Measurements from ENCODE around the gene STK39. TPM values are rescaled to one million over a fixed set of nuclear protein-coding genes. Genes with fewer than 3 reads are reported as not detected.
"Not testable (repeated sequence)": the region's sequence is repeated elsewhere in the genome, so short reads cannot be mapped to it uniquely, and the experiment has no call there.

Gene STK39
- total and polyA plus RNA-seq, 5 experiments from 2014 or later: 4.3 to 18.1 (median 8.3) TPM

DNA sequence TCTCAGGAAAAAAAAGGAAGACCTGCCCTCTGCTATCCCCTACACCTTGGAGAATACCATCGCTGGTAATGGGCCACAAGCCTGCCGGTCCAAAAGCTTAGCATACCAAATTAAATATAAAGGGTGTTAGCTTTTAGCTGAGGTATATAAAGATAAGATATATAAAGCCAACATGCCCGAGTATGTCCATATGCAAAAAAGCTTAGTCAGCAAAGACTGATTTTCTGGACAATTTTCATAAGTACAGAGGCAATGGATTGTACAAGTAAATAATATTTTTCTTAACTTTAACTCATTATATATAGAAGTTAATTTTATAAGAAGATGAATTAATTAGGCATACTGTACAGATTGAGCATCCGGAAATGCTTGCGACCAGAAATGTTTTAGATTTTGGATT is 106.5 kb downstream of the STK39 start:
- no peak overlapping the region for H3K4me3 Mint-ChIP-seq
- H3K36me3 Mint-ChIP-seq: peaks cover 0 to 40% (median 0%) of the 10 kb centered on the region in 3 donors
- peaks cover 6 to 9% (median 6%) of the 10 kb centered on the region in 4 donors for H3K4me1 Mint-ChIP-seq
- H3K27me3 Mint-ChIP-seq: no peaks in the 10 kb centered on the region
- DNase-seq: no peak
- POLR2A ChIA-PET: no interaction called here
- no peaks in the 10 kb centered on the region for H3K9me3 Mint-ChIP-seq
- no peak overlapping the region for H3K27ac Mint-ChIP-seq
- no peak for ATAC-seq

DNA sequence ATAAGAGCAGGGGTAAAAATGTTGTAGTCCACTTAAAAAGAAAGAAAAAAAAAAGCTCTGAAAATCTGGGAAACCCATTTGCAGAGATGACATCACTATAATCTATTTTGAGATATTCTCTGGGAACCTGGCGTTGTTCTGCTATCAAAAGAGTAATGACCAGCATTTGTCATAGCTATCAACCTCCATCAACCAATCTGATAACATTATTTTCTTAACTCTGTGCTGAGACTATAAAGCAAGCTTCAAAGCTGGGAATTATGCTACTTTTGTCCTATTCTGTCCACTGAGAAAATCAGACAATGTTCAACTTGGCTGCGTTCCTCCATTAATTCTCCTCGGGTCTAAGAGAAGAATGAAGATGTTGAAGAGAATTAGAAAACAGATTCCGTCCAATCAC is 107.5 kb downstream of the STK39 start:
- POLR2A ChIA-PET: no interaction called here
- Mint-ChIP-seq H3K27me3 (no peaks in the 10 kb centered on the region), H3K36me3 (peaks cover 0 to 49% (median 5%) of the 10 kb centered on the region in 3 donors), H3K27ac (no peak overlapping the region), H3K9me3 (no peaks in the 10 kb centered on the region), H3K4me1 (peaks cover 6 to 9% (median 6%) of the 10 kb centered on the region in 4 donors), H3K4me3 (no peak overlapping the region)
- DNase-seq: no peak
- ATAC-seq: no peak

DNA sequence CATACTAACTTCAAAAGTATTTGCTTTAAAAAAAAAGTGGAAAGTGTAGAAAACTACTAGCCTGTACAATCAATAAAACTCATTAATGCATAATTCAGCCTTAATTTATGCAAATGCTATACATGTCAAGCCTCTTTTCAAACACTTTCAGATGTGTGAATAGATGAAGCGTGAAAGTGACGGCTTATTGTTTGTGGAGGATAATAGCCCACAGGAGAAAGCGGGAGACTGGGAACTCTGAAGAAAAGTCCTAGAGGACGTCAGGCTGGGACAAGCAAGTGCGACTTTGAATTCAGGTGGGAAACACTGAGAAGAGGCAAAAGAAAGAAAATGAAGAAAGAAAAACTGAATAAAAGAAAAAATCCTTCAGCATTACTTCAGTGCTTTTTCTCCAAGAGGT is 108.5 kb downstream of the STK39 start:
- H3K36me3 Mint-ChIP-seq: peaks cover 2 to 54% (median 5%) of the 10 kb centered on the region in 3 donors
- H3K27me3 Mint-ChIP-seq: no peaks in the 10 kb centered on the region
- no peak overlapping the region for H3K27ac Mint-ChIP-seq
- ATAC-seq (no peak), DNase-seq (no peak)
- H3K4me3 Mint-ChIP-seq: no peak overlapping the region
- POLR2A ChIA-PET: no interaction called here
- H3K9me3 Mint-ChIP-seq: no peaks in the 10 kb centered on the region
- peaks cover 5 to 9% (median 6%) of the 10 kb centered on the region in 4 donors for H3K4me1 Mint-ChIP-seq

DNA sequence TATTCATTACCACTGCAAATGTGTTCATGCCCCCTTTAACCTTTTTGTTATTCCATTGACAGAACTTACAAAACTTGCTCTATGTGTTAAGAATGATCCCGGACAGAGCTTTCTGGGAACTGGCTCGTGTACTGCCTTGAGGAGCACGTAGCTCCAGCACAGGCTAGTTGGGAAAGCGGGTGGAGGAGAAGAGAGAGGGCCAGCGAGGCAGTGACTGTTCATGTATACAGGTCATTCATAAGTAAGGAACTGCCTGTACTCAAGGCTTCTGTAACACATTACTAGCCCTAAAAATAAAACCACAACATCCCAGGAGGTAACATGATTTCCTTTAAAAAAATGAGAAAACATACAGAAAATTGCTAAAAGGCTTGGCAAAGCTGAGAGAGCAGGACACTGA is 109.0 kb downstream of the STK39 start:
- POLR2A ChIA-PET: no interaction called here
- Mint-ChIP-seq H3K4me3 (no peak overlapping the region), H3K27me3 (no peaks in the 10 kb centered on the region), H3K36me3 (peaks cover 5 to 56% (median 5%) of the 10 kb centered on the region in 3 donors), H3K4me1 (peaks cover 2 to 9% (median 6%) of the 10 kb centered on the region in 4 donors), H3K9me3 (no peaks in the 10 kb centered on the region), H3K27ac (peak overlapping the region in 5 of 10 donors; percentile 20 to 85 (median 60))
- ATAC-seq (no peak), DNase-seq (no peak)

DNA sequence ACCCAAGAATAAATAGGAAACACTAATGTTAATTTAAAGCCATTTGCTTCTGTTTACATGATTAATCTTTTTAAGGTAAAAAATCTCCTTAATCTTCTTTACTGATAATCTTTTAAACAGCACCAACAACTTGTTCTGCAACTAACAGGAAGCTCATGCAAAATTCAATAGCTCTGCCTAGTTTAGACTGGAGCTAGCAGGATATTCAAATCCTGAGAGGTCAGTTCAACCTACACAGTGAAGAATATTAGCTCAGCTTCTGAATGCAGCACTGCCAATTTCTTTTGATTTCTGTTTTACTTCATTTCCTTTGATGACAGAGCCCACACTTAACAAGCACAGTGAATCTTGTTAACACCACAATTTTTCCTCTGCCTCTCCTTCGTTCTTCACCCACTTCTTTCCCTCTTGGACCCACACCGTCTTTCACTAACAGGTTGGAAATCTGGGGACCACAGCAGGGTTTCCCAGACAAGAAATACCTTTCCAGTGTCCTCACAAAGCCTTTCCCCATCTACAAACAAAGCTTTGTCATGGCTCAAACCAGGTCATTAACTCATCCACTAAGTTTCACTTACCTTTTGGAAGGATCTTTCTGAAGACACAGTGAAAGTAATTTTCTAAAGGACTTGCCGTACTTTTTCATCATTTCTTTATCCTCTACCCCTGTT is 109.8 kb downstream of the STK39 start:
- POLR2A ChIA-PET: no interaction called here
- H3K9me3 Mint-ChIP-seq: no peaks in the 10 kb centered on the region
- peak overlapping the region; percentile 1 to 86 (median 62) for H3K27ac Mint-ChIP-seq
- ATAC-seq (no peak), DNase-seq (no peak)
- no peak overlapping the region for H3K4me3 Mint-ChIP-seq
- H3K36me3 Mint-ChIP-seq: peaks cover 5 to 61% (median 8%) of the 10 kb centered on the region in 3 donors
- H3K4me1 Mint-ChIP-seq: peaks cover 0 to 9% (median 6%) of the 10 kb centered on the region in 4 donors
- no peaks in the 10 kb centered on the region for H3K27me3 Mint-ChIP-seq

DNA sequence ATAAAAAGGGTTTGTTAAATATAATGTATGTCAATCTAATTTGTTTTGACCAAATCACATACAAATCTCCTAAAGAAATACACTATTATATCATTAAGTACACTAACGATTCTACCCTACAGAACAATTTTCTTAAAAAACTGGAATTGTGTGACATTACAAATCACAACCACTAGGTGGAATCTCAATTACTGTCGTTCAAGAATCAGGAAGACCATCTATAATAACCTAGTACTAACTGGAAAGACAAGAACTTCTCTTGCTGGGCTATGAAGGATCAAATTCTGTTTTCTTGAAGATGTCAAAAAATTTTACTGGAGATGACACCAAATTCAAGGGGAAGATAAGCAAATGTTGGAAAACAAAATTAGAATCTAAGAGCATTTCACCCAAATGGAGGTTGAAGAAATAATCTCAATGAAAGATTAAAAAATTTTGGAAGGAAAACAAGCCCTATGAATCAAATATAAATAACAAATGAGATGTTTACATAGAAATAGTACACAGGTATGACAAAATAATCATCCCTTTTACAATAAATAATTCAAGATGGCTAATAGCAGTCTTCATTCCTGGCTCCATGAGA is 110.9 kb downstream of the STK39 start:
- Mint-ChIP-seq H3K27ac (peak overlapping the region in 1 of 10 donors; percentile 70), H3K36me3 (peaks cover 9 to 70% (median 9%) of the 10 kb centered on the region in 3 donors), H3K4me1 (peaks cover 0 to 13% (median 6%) of the 10 kb centered on the region in 4 donors), H3K9me3 (no peaks in the 10 kb centered on the region), H3K4me3 (no peak overlapping the region), H3K27me3 (no peaks in the 10 kb centered on the region)
- DNase-seq: peak in 3 of 10 donors; percentile 27 to 33 (median 28)
- ATAC-seq: peak in 1 of 2 donors; percentile 27
- POLR2A ChIA-PET: no interaction called here

DNA sequence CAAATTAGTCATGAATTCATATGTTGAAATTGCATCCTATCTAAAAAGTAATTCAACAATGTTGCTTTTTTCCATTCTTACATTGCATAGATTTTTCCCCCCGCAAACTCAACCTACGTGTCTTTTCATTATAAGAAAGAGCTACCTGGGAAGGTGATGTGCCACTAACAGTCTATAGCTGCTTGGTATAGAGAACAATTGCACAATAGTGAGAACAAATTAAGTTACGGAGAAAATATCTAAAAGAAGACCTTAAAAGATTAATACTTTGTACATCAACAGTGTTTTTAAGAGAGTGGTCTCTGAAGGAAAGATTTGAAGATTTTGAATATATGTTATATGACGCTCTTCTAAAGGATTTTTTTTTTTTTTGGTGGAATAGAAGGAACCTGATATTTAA is 111.8 kb downstream of the STK39 start:
- no peaks in the 10 kb centered on the region for H3K9me3 Mint-ChIP-seq
- no peaks in the 10 kb centered on the region for H3K27me3 Mint-ChIP-seq
- no peak overlapping the region for H3K4me3 Mint-ChIP-seq
- H3K27ac Mint-ChIP-seq: no peak overlapping the region
- H3K36me3 Mint-ChIP-seq: peaks cover 9 to 73% (median 9%) of the 10 kb centered on the region in 3 donors
- H3K4me1 Mint-ChIP-seq: peaks cover under 1 to 13% (median 6%) of the 10 kb centered on the region in 4 donors
- POLR2A ChIA-PET: no interaction called here
- DNase-seq (no peak), ATAC-seq (no peak)

DNA sequence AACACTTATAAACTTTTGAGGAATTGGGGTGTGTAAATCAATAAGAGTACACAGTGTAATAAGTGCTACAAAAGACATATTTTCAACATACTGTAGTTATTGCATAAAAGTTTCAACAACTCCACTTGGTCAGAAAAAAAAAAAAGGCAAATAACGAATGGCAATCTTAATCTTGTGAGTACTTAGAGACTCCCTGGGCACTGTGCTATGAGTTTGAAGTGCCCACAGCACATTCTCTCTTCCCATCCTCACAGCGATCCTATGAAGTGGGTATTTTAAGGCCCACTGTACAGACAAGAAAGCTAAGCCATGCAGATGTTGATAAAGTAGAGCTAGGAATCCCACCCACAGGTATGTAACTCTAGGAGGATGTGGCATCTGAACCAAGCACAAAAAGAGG is 112.3 kb downstream of the STK39 start:
- H3K4me3 Mint-ChIP-seq: no peak overlapping the region
- no peak overlapping the region for H3K27ac Mint-ChIP-seq
- POLR2A ChIA-PET: no interaction called here
- H3K9me3 Mint-ChIP-seq: no peaks in the 10 kb centered on the region
- H3K36me3 Mint-ChIP-seq: peaks cover 9 to 76% (median 9%) of the 10 kb centered on the region in 3 donors
- peaks cover 2 to 13% (median 9%) of the 10 kb centered on the region in 4 donors for H3K4me1 Mint-ChIP-seq
- DNase-seq (no peak), ATAC-seq (no peak)
- no peaks in the 10 kb centered on the region for H3K27me3 Mint-ChIP-seq

DNA sequence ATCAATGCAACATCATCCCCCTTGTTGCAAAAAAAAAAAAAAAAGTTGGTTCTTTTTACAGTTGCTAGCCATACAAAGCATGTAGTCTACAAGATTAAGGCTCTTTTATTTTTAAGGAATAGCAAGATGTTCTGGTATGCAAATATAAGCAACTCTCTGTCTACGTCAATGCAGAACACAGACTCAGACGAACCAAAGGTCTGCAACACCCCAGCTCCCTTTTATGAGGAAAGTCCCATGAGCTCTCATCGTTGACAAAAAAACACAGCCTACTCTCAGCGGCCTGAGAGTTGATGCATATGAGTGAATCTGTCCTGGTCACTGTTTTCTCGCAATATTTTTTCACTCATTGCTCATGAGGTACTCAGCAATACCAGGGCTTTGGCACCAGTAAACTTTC is 112.9 kb downstream of the STK39 start:
- H3K36me3 Mint-ChIP-seq: peaks cover 10 to 77% (median 12%) of the 10 kb centered on the region in 3 donors
- DNase-seq (no peak), ATAC-seq (no peak)
- POLR2A ChIA-PET: interaction anchor here (0.7 kb wide), 2 partner anchors 37 to 160 kb away, joined by 3 to 4 read pairs; no protein-coding TSS in a partner anchor
- no peaks in the 10 kb centered on the region for H3K9me3 Mint-ChIP-seq
- no peaks in the 10 kb centered on the region for H3K27me3 Mint-ChIP-seq
- H3K4me3 Mint-ChIP-seq: no peak overlapping the region
- H3K4me1 Mint-ChIP-seq: peaks cover 2 to 13% (median 9%) of the 10 kb centered on the region in 4 donors
- no peak overlapping the region for H3K27ac Mint-ChIP-seq

DNA sequence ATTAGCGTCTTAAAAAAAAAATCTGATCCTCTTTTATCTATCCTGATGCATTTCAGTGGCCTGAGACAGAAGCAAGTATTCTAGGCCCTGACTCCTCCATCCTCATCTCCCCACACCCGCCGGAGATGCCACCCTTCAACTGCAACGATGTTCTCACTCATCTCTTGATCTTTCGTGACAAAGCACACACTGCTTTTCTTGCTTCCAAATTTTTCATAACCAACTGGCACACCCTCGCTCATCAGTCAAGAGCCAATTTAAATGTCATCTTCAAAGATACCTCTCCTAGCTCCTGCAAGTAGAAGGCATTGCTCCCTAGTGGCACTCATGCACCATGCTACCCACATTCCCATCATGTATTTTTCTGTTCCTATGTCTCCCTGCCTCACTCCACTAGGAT is 115.0 kb downstream of the STK39 start:
- POLR2A ChIA-PET: no interaction called here
- H3K4me1 Mint-ChIP-seq: peaks cover 2 to 8% (median 5%) of the 10 kb centered on the region in 4 donors
- ATAC-seq (no peak), DNase-seq (no peak)
- H3K27me3 Mint-ChIP-seq: no peaks in the 10 kb centered on the region
- H3K9me3 Mint-ChIP-seq: no peaks in the 10 kb centered on the region
- peak overlapping the region in 2 of 10 donors; percentile 4 to 29 for H3K27ac Mint-ChIP-seq
- peaks cover 14 to 77% (median 26%) of the 10 kb centered on the region in 3 donors for H3K36me3 Mint-ChIP-seq
- H3K4me3 Mint-ChIP-seq: no peak overlapping the region

DNA sequence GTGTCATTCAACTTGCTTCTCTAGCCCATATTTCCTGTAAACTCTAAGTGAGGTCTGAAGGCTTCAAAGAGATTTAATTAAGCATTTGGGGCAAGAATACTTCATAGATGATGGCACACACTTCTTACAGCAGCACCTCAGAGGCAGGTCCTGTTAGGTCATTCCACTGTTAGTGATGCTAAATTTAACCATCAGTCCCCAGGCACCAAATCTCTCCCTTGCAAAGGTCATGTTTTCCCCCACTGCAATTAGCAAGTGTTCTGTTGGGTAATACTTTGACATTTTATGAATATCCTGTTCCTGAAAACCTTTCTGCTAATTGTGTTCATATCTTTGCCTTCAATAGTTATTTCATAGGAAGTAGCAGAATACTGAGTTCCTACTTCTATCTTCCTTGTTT is 117.0 kb downstream of the STK39 start:
- POLR2A ChIA-PET: no interaction called here
- no peak overlapping the region for H3K4me3 Mint-ChIP-seq
- H3K27me3 Mint-ChIP-seq: no peaks in the 10 kb centered on the region
- DNase-seq: no peak
- peaks cover 25 to 88% (median 38%) of the 10 kb centered on the region in 3 donors for H3K36me3 Mint-ChIP-seq
- H3K9me3 Mint-ChIP-seq: no peaks in the 10 kb centered on the region
- ATAC-seq: no peak
- no peak overlapping the region for H3K27ac Mint-ChIP-seq
- H3K4me1 Mint-ChIP-seq: peaks cover 0 to 7% (median 3%) of the 10 kb centered on the region in 4 donors

DNA sequence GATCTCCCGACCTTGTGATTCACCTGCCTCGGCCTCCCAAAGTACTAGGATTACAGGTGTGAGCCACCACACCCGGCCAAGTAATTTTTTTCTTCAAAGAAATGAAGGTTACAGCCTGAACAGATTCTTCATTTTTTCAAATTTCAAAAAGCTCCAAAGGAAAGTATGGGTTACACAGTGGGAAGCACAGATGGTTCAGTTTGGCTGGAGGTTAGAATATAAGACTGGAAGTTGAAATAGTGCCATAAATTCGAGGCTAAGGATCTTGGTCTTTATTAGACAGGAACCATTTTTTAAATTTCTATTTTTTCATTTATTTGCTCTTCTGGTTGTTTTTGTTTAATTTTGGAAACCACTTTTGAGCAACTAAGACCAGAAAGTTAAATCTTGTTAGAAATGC is 120.0 kb downstream of the STK39 start:
- Mint-ChIP-seq H3K27ac (no peak overlapping the region), H3K27me3 (no peaks in the 10 kb centered on the region), H3K36me3 (peaks cover 23 to 89% (median 52%) of the 10 kb centered on the region in 3 donors), H3K4me3 (no peak overlapping the region), H3K4me1 (peaks cover 0 to 4% (median 2%) of the 10 kb centered on the region in 4 donors), H3K9me3 (no peaks in the 10 kb centered on the region)
- POLR2A ChIA-PET: no interaction called here
- no peak for DNase-seq
- no peak for ATAC-seq

DNA sequence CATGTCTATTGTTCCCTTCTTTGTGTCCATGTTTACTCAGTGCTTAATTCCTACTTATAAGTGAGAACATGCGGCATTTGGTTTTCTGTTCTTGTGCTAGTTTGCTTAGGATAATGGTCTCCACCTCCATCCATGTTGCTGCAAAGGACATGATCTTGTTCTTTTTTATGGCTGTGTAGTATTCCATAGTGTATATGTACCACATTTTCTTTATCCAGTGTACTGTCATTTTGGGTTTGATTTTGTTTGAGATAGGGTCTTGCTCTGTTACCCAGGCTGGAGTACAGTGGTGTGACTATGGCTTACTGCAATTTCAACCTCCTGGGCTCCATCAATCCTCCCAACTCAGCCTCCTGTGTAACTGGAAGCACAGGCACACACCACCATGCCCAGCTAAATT is 125.2 kb downstream of the STK39 start:
- H3K27me3 Mint-ChIP-seq, POLR2A ChIA-PET: not testable (repeated sequence)

More for the DNA sequence above, 125.2 kb downstream of the STK39 start:
- DNase-seq, ATAC-seq, H3K27ac Mint-ChIP-seq, H3K4me1 Mint-ChIP-seq, H3K4me3 Mint-ChIP-seq, H3K9me3 Mint-ChIP-seq: not testable (repeated sequence)
- H3K36me3 Mint-ChIP-seq: peaks cover 16 to 51% (median 32%) of the 10 kb centered on the region in 3 donors
